NCI-H1105 treated with DMSO at 0.1 percent for 48 hours (cell line): ENCODE results near the gene PMEPA1.

Source experiments
- DNase-seq: peaks from one replicate; lab custom pipeline; 2025; lab: John Stamatoyannopoulos, UW

PMEPA1 gene

GRCh38 chr20:57711311-57711712 lies 1.5 kb upstream of the PMEPA1 start:
- DNase-seq, result no peak

GRCh38 chr20:57710841-57711240 lies 1.0 kb upstream of the PMEPA1 start:
- DNase-seq, result no peak

GRCh38 chr20:57708694-57709673 lies 831 bp downstream of the PMEPA1 start:
- DNase-seq, result peak; percentile 4

- DNase-seq, result no peak
Measured at GRCh38 chr20:57707849-57708693, 1.7 kb downstream of the PMEPA1 start.

- DNase-seq, result no peak
Measured at GRCh38 chr20:57707320-57707719, 2.5 kb downstream of the PMEPA1 start.

GRCh38 chr20:57705127-57705899 lies 4.5 kb downstream of the PMEPA1 start:
- DNase-seq, result no peak

GRCh38 chr20:57704245-57704644 lies 5.6 kb downstream of the PMEPA1 start:
- DNase-seq, result no peak

- no peak for DNase-seq
Measured at GRCh38 chr20:57703013-57703412, 6.8 kb downstream of the PMEPA1 start.

GRCh38 chr20:57702521-57702920 lies 7.3 kb downstream of the PMEPA1 start:
- DNase-seq, result no peak

GRCh38 chr20:57702091-57702490 lies 7.7 kb downstream of the PMEPA1 start:
- DNase-seq, result no peak

- no peak for DNase-seq
Measured at GRCh38 chr20:57701651-57702050, 8.2 kb downstream of the PMEPA1 start.

- DNase-seq, result no peak
Measured at GRCh38 chr20:57701090-57701489, 8.7 kb downstream of the PMEPA1 start.

GRCh38 chr20:57699395-57699794 lies 10.4 kb downstream of the PMEPA1 start:
- no peak for DNase-seq

GRCh38 chr20:57698867-57699275 lies 10.9 kb downstream of the PMEPA1 start:
- no peak for DNase-seq

GRCh38 chr20:57698116-57698866 lies 11.5 kb downstream of the PMEPA1 start:
- DNase-seq, result no peak

GRCh38 chr20:57697543-57697942 lies 12.3 kb downstream of the PMEPA1 start:
- no peak for DNase-seq

GRCh38 chr20:57696401-57696961 lies 13.3 kb downstream of the PMEPA1 start:
- DNase-seq, result no peak

- peak; percentile 6 for DNase-seq
Measured at GRCh38 chr20:57695940-57696339, 13.9 kb downstream of the PMEPA1 start.

GRCh38 chr20:57695012-57695411 lies 14.8 kb downstream of the PMEPA1 start:
- DNase-seq, result no peak

GRCh38 chr20:57694481-57694880 lies 15.3 kb downstream of the PMEPA1 start:
- DNase-seq, result no peak
